Nephron (organoid): Measurements from ENCODE around the gene RBM4B.
A peak's percentile ranks its signal among the peaks of the same experiment; 100 is the strongest.
"Not testable (repeated sequence)": the region's sequence is repeated elsewhere in the genome, so short reads cannot be mapped to it uniquely, and the experiment has no call there.

Experiments used
- H3K27ac Mint-ChIP-seq, 3 experiments: 2 replicates each; pipeline ENCODE4 v1.8.0; 2020; ENCODE audit warnings: mixed read lengths in 3 of 3, mild to moderate bottlenecking in 2 of 3, moderate library complexity in 1 of 3
- H3K27me3 Mint-ChIP-seq: 2 replicates; pipeline ENCODE4 v1.8.0; 2021; ENCODE audit warnings: low read depth, mild to moderate bottlenecking, moderate library complexity, mixed read lengths
- H3K36me3 Mint-ChIP-seq: 2 replicates; pipeline ENCODE4 v1.8.0; 2020; ENCODE audit warnings: low read depth, mixed read lengths
- H3K4me1 Mint-ChIP-seq: 2 replicates; pipeline ENCODE4 v1.8.0; 2020; ENCODE audit warnings: mixed read lengths
- H3K4me3 Mint-ChIP-seq, 3 experiments: 2 replicates each; pipeline ENCODE4 v1.8.0; 2020; ENCODE audit warnings: mild to moderate bottlenecking in 3 of 3, mixed read lengths in 3 of 3, moderate library complexity in 2 of 3
- H3K9me3 Mint-ChIP-seq: 2 replicates; pipeline ENCODE4 v1.8.0; 2020; ENCODE audit warnings: mixed read lengths
- TF ChIP-seq, protein P1 (sequence below), 3 experiments: fragments of 200-600 bp; sonication (generic); IDR thresholded peaks; one replicate each; pipeline ENCODE4 v1.5.0; 2021; ENCODE audit warnings: antibody characterized with exemption in 3 of 3; ENCODE audit not compliant: unreplicated experiment in 3 of 3

RBM4B gene

DNA sequence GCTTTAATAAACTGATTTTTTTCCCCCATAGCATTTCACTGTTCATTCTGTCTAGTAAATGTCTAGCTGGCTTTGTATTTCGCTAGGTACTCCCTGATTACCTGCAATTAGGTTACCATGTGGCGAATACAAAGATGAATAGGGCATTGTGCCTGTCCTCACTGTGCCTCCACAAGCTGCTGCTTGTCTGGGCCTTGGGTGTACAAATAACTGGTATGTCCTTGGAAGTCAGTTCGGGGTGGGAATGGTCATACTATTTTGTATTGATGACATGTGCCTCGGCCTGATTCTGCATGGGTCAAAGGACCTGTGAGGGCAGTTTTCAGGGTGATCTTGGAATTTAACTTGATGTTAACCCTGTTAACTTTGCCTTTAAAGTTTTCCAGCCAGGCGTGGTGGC, 27.8 kb downstream of the RBM4B start:
- H3K27ac Mint-ChIP-seq: no peak overlapping the region

DNA sequence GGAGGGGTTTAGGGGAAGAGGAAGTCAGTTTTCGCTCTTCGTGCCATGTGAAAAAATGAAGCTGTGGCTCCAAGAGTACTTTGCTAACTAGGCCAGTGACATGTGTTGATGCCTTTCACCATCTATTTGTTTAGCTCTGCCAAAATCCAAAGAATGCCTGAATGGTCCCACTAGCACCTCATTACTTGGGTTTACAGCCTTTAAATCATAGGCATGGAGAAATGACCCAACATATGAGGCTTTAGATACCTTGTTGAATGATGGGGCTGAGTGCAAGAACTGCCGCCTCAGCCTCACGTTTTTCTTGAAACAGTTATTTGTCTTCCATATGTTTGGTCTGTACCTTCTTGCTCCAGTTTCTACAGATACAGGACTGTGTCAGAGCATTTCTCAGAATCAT, 30.9 kb downstream of the RBM4B start:
- Mint-ChIP-seq H3K27me3 (no peaks in the 10 kb centered on the region), H3K27ac (no peak overlapping the region), H3K4me3 (no peak overlapping the region), H3K4me1 (peaks cover 48% of the 10 kb centered on the region), H3K9me3 (no peaks in the 10 kb centered on the region), H3K36me3 (peaks cover 90% of the 10 kb centered on the region)
- TF ChIP-seq, protein P1, sequence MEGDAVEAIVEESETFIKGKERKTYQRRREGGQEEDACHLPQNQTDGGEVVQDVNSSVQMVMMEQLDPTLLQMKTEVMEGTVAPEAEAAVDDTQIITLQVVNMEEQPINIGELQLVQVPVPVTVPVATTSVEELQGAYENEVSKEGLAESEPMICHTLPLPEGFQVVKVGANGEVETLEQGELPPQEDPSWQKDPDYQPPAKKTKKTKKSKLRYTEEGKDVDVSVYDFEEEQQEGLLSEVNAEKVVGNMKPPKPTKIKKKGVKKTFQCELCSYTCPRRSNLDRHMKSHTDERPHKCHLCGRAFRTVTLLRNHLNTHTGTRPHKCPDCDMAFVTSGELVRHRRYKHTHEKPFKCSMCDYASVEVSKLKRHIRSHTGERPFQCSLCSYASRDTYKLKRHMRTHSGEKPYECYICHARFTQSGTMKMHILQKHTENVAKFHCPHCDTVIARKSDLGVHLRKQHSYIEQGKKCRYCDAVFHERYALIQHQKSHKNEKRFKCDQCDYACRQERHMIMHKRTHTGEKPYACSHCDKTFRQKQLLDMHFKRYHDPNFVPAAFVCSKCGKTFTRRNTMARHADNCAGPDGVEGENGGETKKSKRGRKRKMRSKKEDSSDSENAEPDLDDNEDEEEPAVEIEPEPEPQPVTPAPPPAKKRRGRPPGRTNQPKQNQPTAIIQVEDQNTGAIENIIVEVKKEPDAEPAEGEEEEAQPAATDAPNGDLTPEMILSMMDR (IDR thresholded peaks at IDR 0.05; ENCODE audit: unreplicated experiment in 3 of 3): no peak

More for the DNA sequence above, 27.8 kb downstream of the RBM4B start:
- Mint-ChIP-seq H3K9me3 (no peaks in the 10 kb centered on the region), H3K4me1 (peaks cover 17% of the 10 kb centered on the region), H3K4me3 (no peak overlapping the region), H3K27me3 (no peaks in the 10 kb centered on the region), H3K36me3 (peaks cover 80% of the 10 kb centered on the region)
- TF ChIP-seq, protein P1 (IDR thresholded peaks at IDR 0.05; ENCODE audit: unreplicated experiment in 3 of 3): no peak

DNA sequence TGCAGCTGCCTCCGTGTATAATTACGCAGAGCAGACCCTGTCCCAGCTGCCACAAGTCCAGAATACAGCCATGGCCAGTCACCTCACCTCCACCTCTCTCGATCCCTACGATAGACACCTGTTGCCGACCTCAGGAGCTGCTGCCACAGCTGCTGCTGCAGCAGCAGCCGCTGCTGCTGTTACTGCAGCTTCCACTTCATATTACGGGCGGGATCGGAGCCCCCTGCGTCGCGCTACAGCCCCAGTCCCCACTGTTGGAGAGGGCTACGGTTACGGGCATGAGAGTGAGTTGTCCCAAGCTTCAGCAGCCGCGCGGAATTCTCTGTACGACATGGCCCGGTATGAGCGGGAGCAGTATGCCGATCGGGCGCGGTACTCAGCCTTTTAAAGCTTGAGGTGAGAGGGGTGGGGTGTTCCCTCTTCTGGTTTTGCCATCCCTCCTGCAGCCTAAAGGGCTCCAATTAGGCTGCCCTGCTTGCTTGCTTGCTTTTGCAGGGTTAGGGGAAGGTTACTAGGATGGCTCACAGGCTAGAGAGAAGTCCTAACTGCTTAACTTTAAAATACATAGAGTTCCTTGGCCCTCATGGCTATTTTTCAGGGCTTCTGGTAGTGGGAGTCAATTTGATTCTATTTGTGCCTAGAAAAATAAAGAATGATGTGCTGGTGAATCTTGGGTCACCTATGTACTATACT, 33.8 kb downstream of the RBM4B start:
- Mint-ChIP-seq H3K27me3 (no peaks in the 10 kb centered on the region), H3K27ac (no peak overlapping the region), H3K4me3 (peak overlapping the region; percentile 95 to 98 (median 97)), H3K36me3 (peaks cover 90% of the 10 kb centered on the region), H3K4me1 (peaks cover 75% of the 10 kb centered on the region), H3K9me3 (no peaks in the 10 kb centered on the region)
- TF ChIP-seq, protein P1 (IDR thresholded peaks at IDR 0.05; ENCODE audit: unreplicated experiment in 3 of 3): no peak

- TF ChIP-seq, protein P1 (IDR thresholded peaks at IDR 0.05; ENCODE audit: unreplicated experiment in 3 of 3): no peak
These were observed 35.9 kb downstream of the RBM4B start for GRCh38 chr11:66641834-66642233.

GRCh38 chr11:66639814-66640340, 37.8 kb downstream of the RBM4B start:
- peak overlapping the region; percentile 95 to 98 (median 97) for H3K4me3 Mint-ChIP-seq
- not testable (repeated sequence) for H3K9me3 Mint-ChIP-seq, H3K27me3 Mint-ChIP-seq
- H3K27ac Mint-ChIP-seq: peak overlapping the region; percentile 98
- peaks cover 57% of the 10 kb centered on the region for H3K36me3 Mint-ChIP-seq
- H3K4me1 Mint-ChIP-seq: peaks cover 69% of the 10 kb centered on the region

More at GRCh38 chr11:66641834-66642233, 35.9 kb downstream of the RBM4B start:
- Mint-ChIP-seq H3K27me3 (no peaks in the 10 kb centered on the region), H3K36me3 (peaks cover 76% of the 10 kb centered on the region), H3K4me3 (peak overlapping the region; percentile 95 to 98 (median 97)), H3K9me3 (no peaks in the 10 kb centered on the region), H3K4me1 (peaks cover 86% of the 10 kb centered on the region), H3K27ac (peak overlapping the region in 1 of 3 experiments; percentile 3)

GRCh38 chr11:66639066-66639813, 38.4 kb downstream of the RBM4B start:
- Mint-ChIP-seq H3K9me3 (no peaks in the 10 kb centered on the region), H3K4me3 (peak overlapping the region; percentile 95 to 98 (median 97)), H3K27ac (peak overlapping the region; percentile 98), H3K4me1 (peaks cover 62% of the 10 kb centered on the region), H3K27me3 (no peaks in the 10 kb centered on the region), H3K36me3 (peaks cover 57% of the 10 kb centered on the region)
- TF ChIP-seq, protein P1 (IDR thresholded peaks at IDR 0.05; ENCODE audit: unreplicated experiment in 3 of 3): no peak
